Testis (tissue), 3 donors: ENCODE data around the gene DGCR8. TPM values are rescaled to one million over a fixed set of nuclear protein-coding genes. Genes with fewer than 3 reads are reported as not detected.

ENCODE experiments used
- DNase-seq: peaks from one replicate; pipeline ENCODE4 v3.0.0-alpha.2; 2019
- H3K27ac ChIP-seq, 2 donors: fragments of 200-600 bp; sonication (generic); one replicate each; pipeline ENCODE4 v1.5.1; 2019
- H3K27me3 ChIP-seq: fragments of 200-600 bp; sonication (generic); one replicate; pipeline ENCODE4 v1.5.1; 2019
- H3K36me3 ChIP-seq: fragments of 200-600 bp; sonication (generic); one replicate; pipeline ENCODE4 v1.5.1; 2017; ENCODE audit warnings: low read depth; ENCODE audit errors: missing control alignments
- H3K4me1 ChIP-seq: fragments of 200-600 bp; sonication (generic); one replicate; pipeline ENCODE4 v1.5.1; 2019
- H3K4me3 ChIP-seq, 2 donors: fragments of 200-600 bp; sonication (generic); one replicate each; pipeline ENCODE4 v1.5.1; 2017 to 2019
- H3K9me3 ChIP-seq: fragments of 200-600 bp; sonication (generic); one replicate; pipeline ENCODE4 v1.5.1; 2017
- CTCF ChIP-seq, 3 experiments: fragments of 450-650 bp in 2 of 3; fragments of 200-600 bp in 1 of 3; sonication (generic) in 1 of 3; IDR thresholded peaks; one replicate each; pipeline ENCODE4 v1.5.1; 2016 to 2019; ENCODE audit warnings: antibody characterized with exemption in 3 of 3, mild to moderate bottlenecking in 2 of 3, moderate library complexity in 1 of 3
- POLR2A ChIP-seq: fragments of 450-650 bp; IDR thresholded peaks from one replicate; pipeline ENCODE4 v1.6.1; 2017; ENCODE audit warnings: antibody characterized with exemption, mild to moderate bottlenecking, moderate library complexity
- WGBS, 2 donors: methylation state at CpG; one replicate each; pipeline ENCODE4 v1.1.5; 2018; 5-methylcytosine and 5-hydroxymethylcytosine counted together
- intact Hi-C: fragments of 100-400 bp; cut with DNase I; formaldehyde crosslinking; loops from one replicate; pipeline ENCODE4 v1.15.1; 2023; ENCODE audit warnings: low total_unique reads
- polyA plus RNA-seq: library from polyadenylated mRNA; stranded (reverse); fragments of 350-450 nt; fragmentation: Illumina TruSeq; extraction: RNeasy Lipid Tissue Mini Kit (QIAGEN cat#74804); gene quantifications from one replicate; pipeline ENCODE4 v1.2.3, GENCODE V29; 2014; ENCODE audit warnings: low read depth, low replicate concordance; ENCODE audit not compliant: insufficient read depth
- total RNA-seq, 2 donors: library from RNA; depleted of rRNA; stranded (reverse); fragments of >200 nt; gene quantifications; one replicate each; pipeline ENCODE4 v1.2.3, GENCODE V29; 2016

The DGCR8 gene
- total and polyA plus RNA-seq, 3 donors from 2014 or later, result 44.4 to 83.7 (median 64.8) TPM

- Histone ChIP-seq H3K27ac (no peak overlapping the region), H3K4me1 (peaks cover 40% of the 10 kb centered on the region), H3K36me3 (no peaks in the 10 kb centered on the region), H3K4me3 (no peak overlapping the region), H3K27me3 (no peaks in the 10 kb centered on the region), H3K9me3 (no peaks in the 10 kb centered on the region)
- DNase-seq, result no peak
- 85 to 87% methylated on average over 17 to 25 of the region's 25 CpGs for WGBS, 2 donors
- TF ChIP-seq POLR2A, result no peak
- no peak for TF ChIP-seq CTCF (IDR thresholded peaks at IDR 0.05)
- intact Hi-C loops, result no loop called here
Measured at GRCh38 chr22:20135806-20136602, 56.0 kb downstream of the DGCR8 start.

- Histone ChIP-seq H3K36me3 (no peaks in the 10 kb centered on the region), H3K27ac (no peak overlapping the region), H3K4me3 (no peak overlapping the region), H3K4me1 (peaks cover 40% of the 10 kb centered on the region), H3K9me3 (no peaks in the 10 kb centered on the region), H3K27me3 (no peaks in the 10 kb centered on the region)
- 87 to 94% methylated on average over 3 to 5 of the region's 5 CpGs for WGBS, 2 donors
- no peak for TF ChIP-seq POLR2A
- TF ChIP-seq CTCF (IDR thresholded peaks at IDR 0.05), result no peak
- DNase-seq, result no peak
- intact Hi-C loops, result no loop called here
Measured at GRCh38 chr22:20136603-20136873, 56.5 kb downstream of the DGCR8 start.

- H3K9me3 ChIP-seq, result no peaks in the 10 kb centered on the region
- H3K4me3 ChIP-seq, result no peak overlapping the region
- H3K27ac ChIP-seq, result peak overlapping the region in 1 of 2 donors; percentile 17
- TF ChIP-seq POLR2A (no peak), CTCF (IDR thresholded peaks at IDR 0.05) (no peak)
- WGBS, 2 donors, result 70 to 74% methylated on average over 3 to 12 of the region's 13 CpGs
- H3K36me3 ChIP-seq, result no peaks in the 10 kb centered on the region
- H3K4me1 ChIP-seq, result peaks cover 40% of the 10 kb centered on the region
- no peak for DNase-seq
- no peaks in the 10 kb centered on the region for H3K27me3 ChIP-seq
- intact Hi-C loops, result no loop called here
Measured at GRCh38 chr22:20137113-20137512, 57.1 kb downstream of the DGCR8 start.

- no peaks in the 10 kb centered on the region for H3K27me3 ChIP-seq
- no peak overlapping the region for H3K27ac ChIP-seq
- H3K4me1 ChIP-seq, result peaks cover 36% of the 10 kb centered on the region
- 34 to 39% methylated on average over 14 to 26 of the region's 26 CpGs for WGBS, 2 donors
- H3K36me3 ChIP-seq, result no peaks in the 10 kb centered on the region
- H3K9me3 ChIP-seq, result no peaks in the 10 kb centered on the region
- intact Hi-C loops, result no loop called here
- DNase-seq, result no peak
- no peak overlapping the region for H3K4me3 ChIP-seq
- TF ChIP-seq POLR2A (no peak), CTCF (IDR thresholded peaks at IDR 0.05) (no peak)
Measured at GRCh38 chr22:20137671-20138416, 57.8 kb downstream of the DGCR8 start.
